ENCODE data around the gene KRT35. TPM values are rescaled to one million over a fixed set of nuclear protein-coding genes. Genes with fewer than 3 reads are reported as not detected.

KRT35 gene
- total RNA-seq, 1 experiment from 2014 or later = not detected

- no peak within 1 kb of the TSS for H3K9ac ChIP-seq (ENCODE audit: low read length)
- intact Hi-C loops (cut with micrococcal nuclease) = no loop called here
- ATAC-seq (no peak), DNase-seq (ENCODE audit: low read depth, low spot score) (no peak)
- no peaks in the 10 kb centered on the region for H4K20me1 ChIP-seq (ENCODE audit: insufficient read depth)
- no peak within 1 kb of the TSS for H3K4me2 ChIP-seq (ENCODE audit: low read length)
- H3K36me3 ChIP-seq (ENCODE audit: control insufficient read depth in 1 of 2, insufficient read depth in 2 of 2, low read length in 2 of 2) = no peaks in the 10 kb centered on the region
- H3K27me3 ChIP-seq (ENCODE audit: insufficient read depth, low read length) = no peaks in the 10 kb centered on the region
- H3K4me1 ChIP-seq (ENCODE audit: control insufficient read depth in 1 of 2, insufficient read depth in 2 of 2, low read length in 2 of 2) = peaks cover 15 to 26% of the 10 kb centered on the region in 2 experiments
- no peaks in the 10 kb centered on the region for H3K9me2 ChIP-seq (ENCODE audit: insufficient read depth)
- no peak within 1 kb of the TSS for H3K27ac ChIP-seq (ENCODE audit: low read depth, low read length)
- no peaks in the 10 kb centered on the region for H3K79me2 ChIP-seq (ENCODE audit: insufficient read depth, low read length)
- ChIA-PET CTCF (interaction anchor here (1.3 kb wide), 1 partner anchor 49 kb away, joined by 5 read pairs; no protein-coding TSS in a partner anchor), RAD21 (ENCODE audit: low non-redundant PET in 1 of 2, low total read pairs in 2 of 2, uncharacterized antibody in 2 of 2, unreplicated experiment in 2 of 2) (no interaction called here), POLR2A (no interaction called here)
- peaks cover 3 to 7% of the 10 kb centered on the region in 2 experiments; a peak in 1 of 4 replicates for H3K9me3 ChIP-seq (ENCODE audit: control insufficient read depth in 1 of 2, insufficient read depth in 1 of 2, low read depth in 1 of 2, low read length in 2 of 2)
- no peak within 1 kb of the TSS for H2AFZ ChIP-seq (ENCODE audit: low read depth, low read length, poor library complexity, severe bottlenecking)
- TF ChIP-seq JUND (IDR thresholded peaks at IDR 0.05) (no peak), ZFX (IDR thresholded peaks at IDR 0.05) (no peak), EZH2 (IDR thresholded peaks at IDR 0.05) (no peak), EZH2phosphoT487 (IDR thresholded peaks at IDR 0.05; ENCODE audit: borderline replicate concordance) (no peak), TCF7L2 (IDR thresholded peaks at IDR 0.05; ENCODE audit: borderline replicate concordance, extremely low read depth, insufficient read depth, insufficient read length) (no peak), POLR2AphosphoS5 (IDR thresholded peaks at IDR 0.05; ENCODE audit: low read depth, low read length) (no peak), EGR1 (IDR thresholded peaks at IDR 0.05; ENCODE audit: low read depth) (no peak), FOSL1 (IDR thresholded peaks at IDR 0.05; ENCODE audit: low read depth) (no peak), ELF1 (IDR thresholded peaks at IDR 0.05; ENCODE audit: borderline replicate concordance, low read depth) (no peak), SRF (IDR thresholded peaks at IDR 0.05; ENCODE audit: low read depth) (no peak), RAD21 (IDR thresholded peaks at IDR 0.05; ENCODE audit: low read depth) (no peak), CTCF (IDR thresholded peaks at IDR 0.05 in 2 of 3, conservative IDR thresholded peaks at IDR 0.05 in 1 of 3; ENCODE audit: borderline replicate concordance in 1 of 3, insufficient read depth in 1 of 3, low read depth in 2 of 3, low read length in 2 of 3) (no peak), REST (IDR thresholded peaks at IDR 0.05; ENCODE audit: low read depth) (no peak), ZBTB33 (IDR thresholded peaks at IDR 0.05; ENCODE audit: extremely low read depth, insufficient replicate concordance, low read length) (no peak), ZNF274 (IDR thresholded peaks at IDR 0.05; ENCODE audit: low read depth, low read length) (no peak), MAX (IDR thresholded peaks at IDR 0.05) (no peak), POLR2A (IDR thresholded peaks at IDR 0.05; ENCODE audit: borderline replicate concordance, extremely low read depth, insufficient read depth, insufficient read length) (no peak), CBX3 (IDR thresholded peaks at IDR 0.05; ENCODE audit: low read depth) (no peak)
- H3K4me3 ChIP-seq (replicated peaks in 1 of 2; ENCODE audit: low read depth in 1 of 2, low read length in 2 of 2) = no peak within 1 kb of the TSS
- no TSS peak for BruUV-seq (replicated peaks)
Measured at GRCh38 chr17:41466988-41467387, 14.0 kb downstream of the KRT35 start, which contains the start of gene KRT32. KRT32 (minus strand) TSS chr17:41467386; CDS start chr17:41467325, 61 bp downstream.

All from HCT116 (cell line).